SH-SY5Y (cell line): ENCODE data around the gene CSK.

Experiments used
- GATA2 ChIP-seq: IDR thresholded peaks from 2 replicates; pipeline ENCODE4 v1.6.1; 2011; ENCODE audit warnings: mild to moderate bottlenecking, low read depth, low read length
- GATA3 ChIP-seq: IDR thresholded peaks from 2 replicates; pipeline ENCODE4 v1.6.1; 2011; ENCODE audit warnings: low read depth, mild to moderate bottlenecking, low read length, moderate library complexity

DNA sequence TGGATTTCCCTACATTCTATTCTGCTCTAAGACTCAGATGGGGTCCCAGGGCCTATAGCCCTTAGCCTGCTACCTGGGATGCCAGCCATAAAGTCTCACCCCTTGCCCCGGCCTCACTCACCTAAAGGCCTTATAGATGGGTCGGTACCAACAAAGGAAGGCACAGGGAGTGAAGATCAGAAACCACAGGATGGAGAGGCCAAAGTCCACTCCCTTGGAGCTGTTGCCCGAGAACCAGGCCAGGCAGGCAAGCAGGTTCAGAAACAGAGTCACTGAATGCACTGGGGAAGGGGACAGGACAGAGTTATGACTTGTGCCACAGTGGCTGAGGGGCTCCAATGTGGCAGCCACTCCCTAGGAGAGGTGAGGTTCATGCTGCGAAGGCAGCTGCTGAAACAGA, 68.5 kb downstream of the CSK start:
- TF ChIP-seq GATA2 (no peak), GATA3 (no peak)
